ENCODE data around the gene PHACTR3.

PHACTR3 gene

DNA sequence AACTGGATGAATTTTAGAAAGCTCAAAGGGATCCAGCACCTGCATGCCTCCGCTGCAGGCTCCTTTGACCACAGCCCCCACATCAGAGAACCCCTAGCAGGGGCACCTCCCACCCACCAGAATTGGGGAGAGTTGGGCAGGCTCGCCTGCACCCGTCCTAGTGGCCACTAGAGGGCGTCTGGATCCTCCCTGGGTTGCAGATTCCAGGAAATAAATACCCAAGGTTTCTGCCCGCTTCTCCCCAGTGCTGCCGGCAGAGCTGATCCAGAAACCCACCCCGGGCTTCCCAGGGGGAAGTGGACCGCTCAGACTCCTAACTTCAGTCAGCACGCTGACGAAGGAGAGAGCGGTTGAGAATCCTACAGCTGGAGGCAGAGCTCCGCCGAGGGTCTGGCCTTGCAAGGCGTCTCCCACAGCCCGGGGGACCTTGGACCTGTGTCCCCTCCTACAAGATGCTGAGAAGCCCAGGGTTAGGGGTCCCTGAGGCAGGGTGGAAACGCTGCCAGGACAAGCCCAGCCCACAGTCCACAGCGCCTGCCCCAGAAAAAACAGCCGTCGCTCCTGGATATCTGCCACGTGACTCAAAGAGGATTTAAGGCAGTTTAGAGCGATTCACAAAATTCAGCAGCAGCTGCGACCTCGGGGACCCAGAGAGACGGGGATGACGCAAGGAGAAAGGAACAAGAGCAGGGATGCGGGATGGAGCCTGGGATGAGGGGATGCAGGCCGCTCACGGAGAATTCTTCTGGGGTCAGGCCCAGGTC lies 32.6 kb upstream of the PHACTR3 start:
- peak; percentile 87 for DNase-seq (ENCODE audit: low read depth, low spot score)

DNA sequence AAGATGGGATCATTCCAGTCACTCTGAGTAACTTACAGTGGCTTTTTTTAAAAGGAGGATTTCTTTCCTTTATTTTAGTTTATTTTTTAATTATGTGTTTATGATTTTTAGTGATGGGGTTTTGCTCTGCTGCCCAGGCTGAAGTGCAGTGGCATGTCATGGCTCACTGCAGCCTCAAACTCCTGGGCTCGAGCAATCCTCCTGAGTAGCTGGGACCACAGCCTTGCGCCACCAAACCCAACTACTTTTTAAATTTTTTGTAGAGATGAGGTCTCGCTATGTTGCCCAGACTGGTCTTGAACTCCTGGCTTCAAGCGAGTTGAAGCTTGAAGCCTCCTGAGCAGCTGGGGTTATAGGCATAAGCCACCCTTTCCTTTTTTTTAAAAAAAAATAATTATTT lies 31.8 kb upstream of the PHACTR3 start:
- no peak overlapping the region for H3K4me3 ChIP-seq (ENCODE audit: low read length)
- no peak for DNase-seq (ENCODE audit: low read depth, low spot score)

More for the DNA sequence above, 32.6 kb upstream of the PHACTR3 start:
- no peak overlapping the region for H3K4me3 ChIP-seq (ENCODE audit: low read length)

DNA sequence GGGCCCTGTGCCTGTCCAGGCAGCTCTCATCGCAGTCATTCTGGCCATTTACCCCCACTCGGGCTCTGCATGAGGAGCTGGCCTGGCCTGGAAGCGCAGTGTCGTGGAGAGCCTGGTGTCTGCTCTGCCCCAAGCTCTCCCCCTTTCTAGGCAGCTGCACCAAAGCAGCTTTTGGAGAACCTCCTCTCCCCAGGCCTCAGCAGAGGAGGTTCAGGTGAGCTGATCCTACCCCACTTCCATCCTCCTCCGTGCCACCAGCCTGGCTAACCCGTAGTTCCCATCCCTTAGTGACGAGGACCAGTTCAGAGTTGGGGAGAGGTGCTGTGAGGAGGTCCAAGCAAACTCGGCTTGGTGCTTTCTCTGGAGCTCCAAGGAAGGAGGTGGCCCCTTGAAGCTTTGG lies 30.5 kb upstream of the PHACTR3 start:
- no peak overlapping the region for H3K4me3 ChIP-seq (ENCODE audit: low read length)
- no peak for DNase-seq (ENCODE audit: low read depth, low spot score)

DNA sequence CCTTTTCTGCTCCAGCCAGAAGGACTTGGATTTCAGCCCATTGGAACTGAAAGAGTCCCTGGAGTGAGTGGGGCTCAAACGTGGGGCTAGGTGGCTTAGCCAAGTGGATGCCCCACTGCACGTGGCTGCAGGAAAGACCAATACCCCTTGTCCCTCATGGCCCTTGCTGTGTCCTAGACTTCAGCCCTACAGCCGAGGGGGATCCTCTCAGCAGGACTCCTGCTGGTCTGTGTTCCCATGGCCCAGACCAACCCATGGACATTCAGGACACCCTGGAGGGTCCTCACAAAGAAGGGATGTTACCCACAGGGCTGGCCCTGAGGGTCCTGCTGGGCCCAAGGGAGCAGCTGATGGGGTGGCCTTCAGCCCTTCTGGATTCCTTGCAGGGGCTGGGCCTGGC lies 30.0 kb upstream of the PHACTR3 start:
- DNase-seq (ENCODE audit: low read depth, low spot score): no peak
- H3K4me3 ChIP-seq (ENCODE audit: low read length): no peak overlapping the region

DNA sequence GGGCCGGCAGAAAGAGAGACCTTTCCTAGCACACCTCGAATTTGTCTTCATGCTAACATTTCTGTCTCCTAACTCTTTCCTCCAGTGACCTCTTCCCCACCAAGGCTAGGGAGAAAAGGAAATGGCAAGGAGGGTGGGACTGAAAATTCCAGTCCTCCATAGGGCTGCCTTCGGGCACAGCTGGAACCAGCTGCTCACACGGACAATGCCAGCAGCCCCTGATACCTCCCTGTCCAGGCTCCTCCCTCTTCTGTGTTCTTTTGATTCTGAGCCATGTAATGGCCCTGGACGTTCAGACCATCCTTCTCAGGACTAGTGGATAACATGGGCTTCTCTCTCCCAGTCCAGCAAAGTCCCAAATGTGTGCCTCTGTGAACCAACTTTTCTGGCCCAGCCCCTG lies 29.1 kb upstream of the PHACTR3 start:
- no peak for DNase-seq (ENCODE audit: low read depth, low spot score)
- no peak overlapping the region for H3K4me3 ChIP-seq (ENCODE audit: low read length)

DNA sequence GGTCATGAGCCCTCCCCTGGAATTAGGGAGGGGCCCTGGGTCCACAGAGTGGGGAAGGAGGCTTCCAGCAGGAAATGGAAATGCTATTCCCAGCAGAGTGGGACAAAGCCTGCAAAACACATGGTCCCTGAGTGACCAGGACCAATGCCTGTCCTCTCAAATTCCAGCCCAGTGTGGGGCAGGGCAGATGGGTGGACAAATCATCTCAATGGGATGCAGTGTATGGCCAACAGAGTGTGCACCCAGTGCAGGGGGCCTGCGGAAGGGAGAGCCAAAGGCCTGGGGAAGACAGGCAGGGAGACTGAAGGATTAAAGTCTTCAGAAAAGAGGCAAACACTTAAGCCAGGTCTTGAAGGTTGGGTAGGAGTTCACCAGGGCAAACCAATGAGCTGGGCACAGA lies 28.7 kb upstream of the PHACTR3 start:
- no peak overlapping the region for H3K4me3 ChIP-seq (ENCODE audit: low read length)
- DNase-seq (ENCODE audit: low read depth, low spot score): no peak

DNA sequence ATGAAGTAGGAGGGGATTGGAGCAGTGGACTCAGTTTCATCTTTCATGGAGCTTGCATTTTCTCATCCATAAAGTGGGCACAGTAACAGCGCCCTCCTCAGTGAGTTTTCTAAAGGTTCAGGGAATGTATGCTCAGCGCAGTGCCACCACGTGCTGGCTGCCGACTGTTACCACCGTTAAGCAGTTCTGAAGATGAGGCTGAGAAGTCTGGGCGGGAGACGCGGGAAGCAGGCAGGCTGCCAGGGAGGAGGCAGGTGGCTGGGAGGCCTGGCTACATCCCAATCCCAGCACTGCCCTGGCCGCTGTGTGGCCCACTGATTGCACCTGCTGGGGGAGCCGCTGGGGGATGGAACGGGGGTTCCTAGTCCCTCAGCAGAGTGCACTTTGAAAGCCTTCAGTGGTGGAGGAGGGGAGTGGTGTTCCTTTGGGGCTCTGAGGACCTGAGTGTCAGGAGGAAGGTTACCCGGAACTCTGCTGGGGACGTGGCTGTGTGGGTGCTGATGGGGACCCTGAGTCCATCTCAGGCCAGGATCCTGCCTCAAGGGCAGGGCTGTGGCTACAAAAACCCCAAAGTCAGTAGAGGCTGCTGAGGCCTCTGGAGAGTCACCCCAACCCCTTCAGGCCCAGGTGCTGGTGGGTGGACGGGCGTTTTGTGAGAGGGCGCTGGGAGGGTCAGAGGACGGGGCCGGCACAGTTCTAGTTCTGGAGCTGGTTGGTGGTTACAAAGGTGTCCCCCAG lies 28.0 kb upstream of the PHACTR3 start:
- DNase-seq (ENCODE audit: low read depth, low spot score): no peak
- H3K4me3 ChIP-seq (ENCODE audit: low read length): no peak overlapping the region

DNA sequence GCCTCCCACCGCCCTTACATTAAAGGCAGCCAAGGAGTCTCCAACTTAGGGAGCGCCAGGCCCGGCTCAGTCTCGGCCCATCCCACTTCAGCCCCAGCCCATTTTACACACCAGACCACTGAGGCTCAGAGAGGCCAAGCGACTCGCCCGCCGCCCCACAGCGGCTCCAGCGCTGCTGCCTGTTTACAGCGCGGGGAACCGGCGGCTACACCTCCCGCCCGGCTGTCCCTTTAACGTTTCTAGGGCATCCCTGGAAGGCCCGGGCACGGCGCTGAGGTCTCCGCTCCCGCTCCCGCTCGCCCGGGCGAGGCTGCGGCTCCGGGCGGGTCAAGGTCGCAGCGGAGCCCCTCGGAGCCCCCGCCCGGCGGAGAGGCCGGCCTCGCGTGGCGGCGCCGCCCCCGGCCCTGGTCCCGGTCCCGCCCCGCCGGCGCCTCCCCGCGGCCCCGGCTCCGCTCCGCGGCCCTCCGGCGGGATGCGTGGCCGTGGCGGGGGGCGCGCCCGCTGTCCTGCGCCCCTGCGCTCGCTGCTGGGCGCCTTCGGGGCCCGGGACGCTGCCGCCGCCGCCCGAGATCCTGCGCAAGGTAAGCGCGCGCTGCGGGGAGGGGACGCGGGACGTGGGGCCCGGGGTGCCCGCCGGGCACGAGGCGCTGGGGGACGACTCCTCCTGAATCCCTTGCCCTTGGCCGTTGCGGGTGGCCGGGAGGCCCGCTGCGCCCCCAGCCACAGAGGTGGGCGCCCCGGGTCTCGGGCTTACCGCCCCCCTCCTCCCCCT lies 27.1 kb upstream of the PHACTR3 start:
- H3K4me3 ChIP-seq (ENCODE audit: low read length): no peak overlapping the region
- no peak for DNase-seq (ENCODE audit: low read depth, low spot score)

DNA sequence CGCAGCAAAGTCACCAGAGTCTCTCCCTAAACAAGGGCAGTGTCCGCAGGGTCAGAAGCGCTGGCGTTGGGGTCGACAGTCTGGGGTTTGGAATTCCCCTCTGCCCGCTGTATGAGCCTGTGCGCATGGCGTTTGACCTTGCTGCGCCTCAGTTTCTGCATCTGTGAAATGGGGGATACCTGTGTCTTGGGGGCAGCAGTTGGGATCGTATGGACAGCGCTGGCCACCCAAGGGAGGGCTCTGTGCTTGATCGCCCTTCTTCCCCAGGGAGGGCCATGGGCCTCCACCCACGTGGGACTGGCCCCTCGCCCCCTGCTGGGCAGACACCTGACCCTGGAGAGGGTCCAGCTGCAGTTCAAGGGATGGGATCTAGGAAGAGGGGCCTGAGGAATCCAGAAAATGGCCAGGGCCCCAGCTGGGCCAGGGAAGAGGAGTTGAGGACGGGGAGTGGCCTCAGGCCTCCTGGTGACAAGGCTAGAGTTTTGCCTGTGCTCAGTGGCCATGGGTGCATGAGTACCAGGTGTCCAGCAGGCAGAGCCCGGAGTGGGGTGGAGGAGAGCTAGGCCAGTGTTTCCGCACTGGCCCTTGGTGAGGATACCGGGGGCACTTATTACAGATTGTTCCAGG lies 26.4 kb upstream of the PHACTR3 start:
- H3K4me3 ChIP-seq (ENCODE audit: low read length): no peak overlapping the region
- DNase-seq (ENCODE audit: low read depth, low spot score): no peak

DNA sequence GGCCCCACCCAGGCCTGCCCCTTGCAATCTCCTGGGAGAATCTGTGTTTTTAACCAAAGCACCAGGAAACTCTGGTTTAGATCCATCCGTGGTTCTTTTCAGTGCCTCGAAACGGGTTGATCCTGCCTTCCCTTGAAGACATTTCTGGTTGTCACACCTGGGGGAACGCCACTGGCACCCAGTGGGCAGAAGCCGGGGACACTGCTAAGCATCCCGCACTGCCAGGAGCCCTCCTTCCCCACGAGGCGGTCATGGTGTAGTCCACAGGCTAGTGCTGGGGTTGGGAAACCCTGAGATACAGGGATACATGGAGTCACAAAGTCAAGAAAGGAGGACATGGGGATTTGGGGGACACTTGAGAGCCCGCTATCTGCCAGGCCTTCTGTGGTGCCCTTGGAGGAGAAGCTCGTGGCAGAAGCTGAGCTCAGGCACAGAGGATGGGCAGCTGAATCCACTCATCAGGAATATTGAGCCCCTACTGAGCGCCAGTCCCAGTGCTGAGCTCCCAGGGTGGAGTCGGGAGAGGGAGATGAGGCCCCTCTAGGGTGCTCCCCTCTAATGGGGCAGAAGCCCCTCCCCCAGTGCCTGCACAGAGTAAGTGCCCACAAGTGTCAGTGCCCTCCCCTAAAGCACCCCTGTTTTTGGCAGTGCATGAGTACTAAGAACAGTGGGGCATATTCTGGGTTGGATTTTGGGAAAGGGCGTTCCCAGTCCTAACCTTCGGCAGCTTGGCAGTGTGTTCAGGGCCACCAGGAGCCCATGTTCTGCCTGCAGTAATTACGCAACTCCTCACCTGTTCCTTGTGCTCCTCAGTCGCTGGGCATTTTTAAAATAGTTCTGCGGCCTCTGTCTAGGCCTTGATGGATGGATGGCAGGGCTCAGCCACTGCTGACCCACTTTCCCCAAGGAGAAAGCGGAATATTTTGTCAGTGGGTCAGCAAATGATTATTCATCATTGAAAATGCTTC lies 25.6 kb upstream of the PHACTR3 start:
- no peak for DNase-seq (ENCODE audit: low read depth, low spot score)

DNA sequence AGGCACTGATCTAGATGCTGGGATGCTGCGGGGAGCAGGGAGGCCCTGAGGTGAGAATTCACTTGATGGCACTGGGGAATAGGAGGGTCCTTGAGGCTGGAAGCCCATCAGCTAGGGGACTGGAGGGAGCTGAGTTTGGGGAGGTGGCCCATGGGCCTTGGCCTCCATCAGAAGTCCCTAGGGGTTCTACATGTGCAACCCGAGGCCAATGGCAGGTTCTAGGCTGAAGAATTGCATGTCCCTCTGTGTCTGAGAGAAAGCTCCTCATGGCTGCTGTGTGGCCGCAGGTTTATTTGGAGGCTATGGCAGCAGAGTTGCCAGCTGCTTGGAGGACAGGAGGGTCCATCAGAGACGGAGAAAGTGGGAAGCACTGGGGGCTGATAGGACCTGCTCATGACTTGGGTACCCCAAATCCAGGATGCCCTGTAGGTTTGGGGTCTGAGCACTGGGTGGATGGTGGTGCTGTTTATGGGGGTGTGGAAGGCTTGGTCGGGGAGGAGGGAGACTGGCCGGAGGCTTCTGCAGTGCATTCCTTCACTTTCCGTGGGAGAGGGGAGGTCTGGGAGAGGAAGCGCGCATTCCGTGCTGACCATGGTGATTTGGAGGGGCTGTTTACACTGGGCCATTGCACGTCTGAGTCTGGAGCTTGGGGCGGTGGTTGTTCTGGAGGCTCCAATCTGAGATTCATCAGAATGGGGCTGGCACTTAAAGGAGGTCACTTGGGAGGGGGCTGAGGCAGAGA lies 24.8 kb upstream of the PHACTR3 start:
- no peak for DNase-seq (ENCODE audit: low read depth, low spot score)
- no peak overlapping the region for H3K4me3 ChIP-seq (ENCODE audit: low read length)

More for the DNA sequence above, 25.6 kb upstream of the PHACTR3 start:
- no peak overlapping the region for H3K4me3 ChIP-seq (ENCODE audit: low read length)

DNA sequence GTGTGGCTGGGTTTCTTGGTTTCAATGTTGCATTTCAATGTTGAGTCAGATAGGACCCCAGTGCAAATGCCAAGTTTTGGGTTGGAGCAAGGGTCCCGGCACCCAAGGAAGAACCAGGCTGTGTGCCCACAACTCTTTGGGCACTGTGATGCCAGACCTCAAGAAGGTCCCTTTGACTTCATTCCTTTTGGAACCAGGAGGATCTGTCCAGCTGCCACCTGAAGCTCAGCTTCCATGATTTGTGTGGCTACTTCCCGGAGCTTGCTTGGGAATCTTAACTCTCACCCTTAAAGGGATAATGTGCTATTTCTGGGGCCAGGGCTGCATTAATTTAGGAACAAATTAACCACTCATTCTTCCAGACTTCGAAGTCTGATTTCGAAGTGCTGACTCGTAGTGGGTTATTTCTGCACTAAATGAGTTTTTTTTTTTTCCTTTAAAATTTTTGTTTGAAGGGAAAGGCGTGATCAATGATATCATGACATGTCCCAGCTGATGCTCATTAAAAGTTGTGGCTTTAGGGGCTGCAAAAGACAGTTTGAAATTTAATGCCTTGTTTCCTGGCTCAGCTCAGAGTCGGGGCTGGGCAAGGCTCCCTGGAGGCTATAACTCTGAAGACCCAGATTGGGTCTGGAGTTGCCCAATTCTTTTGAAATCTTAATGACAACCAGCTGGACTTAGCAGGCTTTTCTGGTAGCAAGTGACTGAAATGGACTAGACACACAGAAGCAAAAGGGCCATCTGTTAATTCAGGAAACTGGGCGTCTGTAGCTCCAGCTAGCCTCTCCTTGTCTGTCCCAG lies 24.0 kb upstream of the PHACTR3 start:
- no peak overlapping the region for H3K4me3 ChIP-seq (ENCODE audit: low read length)
- DNase-seq (ENCODE audit: low read depth, low spot score): no peak

DNA sequence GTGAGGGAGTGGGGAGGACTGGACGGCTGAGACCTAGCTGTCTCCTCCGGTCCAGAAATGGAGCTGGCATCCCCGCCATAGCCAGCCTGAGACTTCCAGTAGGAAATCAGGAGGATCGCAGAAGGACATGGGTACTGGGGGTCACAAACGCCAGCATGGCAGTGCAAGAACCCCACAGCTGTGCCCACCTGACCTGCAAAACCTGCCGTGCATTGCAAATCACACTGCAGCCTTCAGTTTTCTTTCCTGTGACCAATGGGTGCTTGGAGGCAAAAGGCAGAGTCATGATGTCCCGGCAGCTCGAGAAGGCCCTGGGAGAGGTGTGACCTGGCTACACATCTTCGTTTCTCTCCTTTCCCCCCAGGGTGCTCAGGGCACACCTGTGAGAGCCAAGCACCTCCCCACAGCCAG lies 23.3 kb upstream of the PHACTR3 start:
- H3K4me3 ChIP-seq (ENCODE audit: low read length): no peak overlapping the region
- no peak for DNase-seq (ENCODE audit: low read depth, low spot score)

DNA sequence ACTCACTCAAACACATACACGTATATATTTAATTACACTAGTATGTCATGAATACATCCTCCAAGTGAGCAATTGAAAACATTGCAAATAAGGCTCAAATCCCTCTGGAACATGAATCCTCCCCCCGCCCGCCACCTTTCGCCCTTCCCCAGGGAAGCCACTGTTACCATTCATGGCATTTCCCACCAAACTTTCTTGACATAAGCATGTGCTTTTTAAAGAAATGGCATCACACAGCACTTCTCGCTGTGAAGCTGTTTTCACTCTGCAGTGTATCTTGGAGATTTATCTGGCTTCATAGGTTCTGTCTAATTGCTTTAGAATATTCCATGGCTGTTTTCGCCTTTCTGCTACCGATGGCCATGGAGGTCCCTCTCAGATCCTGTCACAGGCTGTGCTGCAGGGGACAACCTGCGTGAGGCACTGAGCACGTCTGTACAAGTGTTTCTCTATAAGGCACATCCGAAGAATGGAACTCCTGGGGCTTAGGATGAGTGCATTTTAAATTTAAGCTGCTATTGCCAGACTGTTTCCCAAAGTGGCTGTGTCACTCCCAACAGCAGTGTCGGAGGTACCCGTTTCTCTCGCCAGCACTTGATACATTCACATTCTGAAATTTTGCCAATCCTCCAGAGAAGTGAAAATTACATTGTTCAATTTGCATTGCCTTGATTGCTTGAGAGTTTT lies 22.2 kb upstream of the PHACTR3 start:
- H3K4me3 ChIP-seq (ENCODE audit: low read length): no peak overlapping the region
- DNase-seq (ENCODE audit: low read depth, low spot score): no peak

DNA sequence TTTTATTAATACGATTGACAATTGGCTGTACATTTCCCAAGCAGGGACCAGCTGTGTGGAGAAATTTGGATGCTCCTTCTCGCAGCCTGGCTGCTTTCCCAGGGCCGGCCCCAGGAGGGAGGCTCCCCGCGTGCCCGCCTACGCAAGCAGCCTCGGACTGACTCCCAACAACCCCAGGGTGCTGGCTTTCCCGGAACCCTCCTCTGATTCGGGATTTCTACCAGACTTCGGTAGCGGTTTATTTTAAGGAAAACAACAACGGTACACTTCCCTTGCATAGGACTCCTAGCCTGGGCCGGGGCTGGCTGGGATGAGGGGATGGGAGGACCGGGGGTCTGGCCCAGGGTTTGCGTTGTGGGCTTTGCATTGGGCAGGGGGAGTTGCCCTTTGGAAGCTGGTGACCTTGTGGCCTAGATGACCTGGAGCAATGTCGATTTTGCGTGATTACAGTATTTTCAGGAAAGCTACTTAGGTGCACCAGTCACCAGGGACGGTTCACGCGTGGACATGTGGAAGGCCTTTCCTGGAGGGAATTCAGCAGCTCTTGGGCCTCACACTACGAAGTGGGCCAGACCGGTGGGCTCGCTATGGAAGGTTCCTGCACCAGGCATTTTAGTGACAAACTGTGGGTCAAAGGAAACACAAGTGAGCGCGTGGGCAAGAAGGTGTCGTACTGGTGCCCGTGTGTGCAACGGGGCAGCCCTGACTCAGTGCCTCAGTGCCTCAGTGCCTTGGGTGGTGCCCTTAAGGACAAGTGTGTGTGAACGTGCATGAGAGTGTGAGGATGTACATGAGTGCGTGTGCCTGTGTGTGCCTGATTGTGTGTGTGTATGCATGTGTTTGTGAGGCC lies 20.7 kb upstream of the PHACTR3 start:
- no peak for DNase-seq (ENCODE audit: low read depth, low spot score)
- no peak overlapping the region for H3K4me3 ChIP-seq (ENCODE audit: low read length)
